D341Med (cell line): ENCODE results near the gene FREM2.
A peak's percentile ranks its signal among the peaks of the same experiment; 100 is the strongest.

Experiments
- DNase-seq: peaks from one replicate; pipeline ENCODE4 v3.0.0; 2012; ENCODE audit warnings: low spot score

The FREM2 gene

GRCh38 chr13:38897521-38897920, 210.6 kb downstream of the FREM2 start:
- no peak for DNase-seq

GRCh38 chr13:38898481-38898880, 211.6 kb downstream of the FREM2 start:
- no peak for DNase-seq

DNA sequence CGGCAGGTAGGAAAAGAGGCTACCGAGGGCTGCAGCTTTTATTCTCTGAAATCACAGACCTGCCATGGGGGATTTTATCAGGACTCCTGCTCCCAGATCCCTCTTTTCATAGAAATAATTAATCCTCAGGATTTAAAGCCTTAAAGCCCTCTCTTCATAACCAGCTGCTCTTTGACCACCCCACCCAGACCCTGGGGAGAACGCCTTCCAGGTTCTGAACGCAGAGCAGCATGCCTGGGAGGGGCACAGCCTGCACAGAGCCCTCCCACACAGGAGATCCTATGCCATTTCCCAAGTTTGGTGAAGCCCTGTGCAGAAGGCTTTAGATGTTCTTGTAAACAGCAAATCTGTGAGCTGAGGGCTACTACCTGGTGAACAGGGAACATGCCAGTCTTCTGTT, 212.7 kb downstream of the FREM2 start:
- peak; percentile 78 for DNase-seq

- DNase-seq, result peak; percentile 76
Measured at GRCh38 chr13:38900188-38900587, 213.3 kb downstream of the FREM2 start.

- DNase-seq, result no peak
Measured at GRCh38 chr13:38902551-38902950, 215.7 kb downstream of the FREM2 start.

DNA sequence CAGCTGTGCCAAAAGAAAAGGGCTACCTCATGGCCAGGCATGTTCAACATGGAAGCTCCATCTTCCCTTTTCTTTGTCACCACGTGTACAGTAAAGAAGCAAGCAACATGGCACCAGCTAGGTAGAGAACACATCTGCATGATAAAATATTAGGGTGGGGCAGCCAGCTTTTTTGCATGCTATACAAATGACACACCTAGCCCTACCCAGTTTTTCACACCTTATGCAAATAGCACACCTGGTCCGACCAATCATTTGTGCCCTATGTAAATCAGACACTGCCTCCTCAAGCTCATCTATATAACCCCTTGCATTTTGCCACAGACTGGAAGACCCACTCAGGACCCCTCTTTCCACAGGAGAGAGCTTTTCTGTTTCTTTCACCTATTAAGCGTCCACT, 218.2 kb downstream of the FREM2 start:
- DNase-seq, result no peak

- DNase-seq, result no peak
Measured at GRCh38 chr13:38905861-38906260, 219.0 kb downstream of the FREM2 start.

DNA sequence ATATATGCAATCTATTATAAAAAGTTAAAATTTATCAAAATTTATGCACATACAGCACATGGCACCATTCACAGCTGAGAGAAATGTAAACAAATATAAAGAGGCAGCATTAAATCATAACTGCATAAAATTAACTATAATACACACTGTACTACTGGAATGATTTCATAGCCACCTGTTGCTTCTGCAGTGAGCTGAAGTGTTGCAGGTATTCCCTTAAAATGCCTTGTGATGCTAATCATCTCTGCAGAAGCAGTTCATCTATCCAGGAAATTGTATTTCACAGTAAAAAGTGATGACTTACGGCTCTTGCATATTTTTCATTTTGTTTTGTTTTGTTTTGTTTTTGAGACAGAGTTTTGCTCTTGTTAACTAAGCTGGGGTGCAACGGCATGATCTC, 221.7 kb downstream of the FREM2 start:
- DNase-seq, result no peak

DNA sequence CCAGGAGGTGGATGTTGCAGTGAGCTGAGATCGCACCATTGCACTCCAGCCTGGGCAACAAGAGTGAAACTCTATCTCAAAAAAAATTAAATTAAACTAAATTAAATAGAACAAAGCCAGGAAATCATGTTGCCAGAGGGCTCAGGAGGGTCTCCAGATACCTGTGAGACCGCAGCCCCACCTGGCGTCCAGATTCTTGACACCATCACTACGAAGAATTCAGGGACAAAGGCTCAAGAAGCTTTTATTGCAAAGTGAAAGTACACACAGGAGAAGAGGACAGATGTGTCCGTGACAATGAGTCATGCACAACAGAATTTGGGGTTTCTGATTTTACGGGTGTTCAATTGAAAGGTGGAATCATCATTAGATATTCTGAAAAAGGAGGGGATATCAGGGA, 227.2 kb downstream of the FREM2 start:
- no peak for DNase-seq

DNA sequence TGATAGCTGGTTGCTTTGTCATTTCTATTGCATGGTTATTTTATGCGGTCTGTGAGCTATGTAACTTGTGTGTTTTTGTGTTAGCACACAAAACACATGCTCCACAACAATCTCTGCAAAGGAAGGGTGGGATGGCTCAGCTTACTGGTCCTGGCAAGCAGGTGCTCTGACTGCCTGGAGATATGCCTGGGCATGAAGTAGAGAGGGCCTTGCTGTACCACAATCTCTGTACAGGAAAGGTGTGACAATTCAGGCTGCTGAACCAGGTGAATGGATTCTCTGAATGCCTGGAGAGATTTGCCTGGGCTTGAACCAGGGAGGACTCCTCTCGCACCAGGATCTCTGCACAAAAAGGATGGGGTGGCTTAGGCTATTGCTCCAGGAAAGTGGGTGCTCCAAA, 234.2 kb downstream of the FREM2 start:
- no peak for DNase-seq

GRCh38 chr13:38922170-38922569, 235.3 kb downstream of the FREM2 start:
- DNase-seq, result no peak

DNA sequence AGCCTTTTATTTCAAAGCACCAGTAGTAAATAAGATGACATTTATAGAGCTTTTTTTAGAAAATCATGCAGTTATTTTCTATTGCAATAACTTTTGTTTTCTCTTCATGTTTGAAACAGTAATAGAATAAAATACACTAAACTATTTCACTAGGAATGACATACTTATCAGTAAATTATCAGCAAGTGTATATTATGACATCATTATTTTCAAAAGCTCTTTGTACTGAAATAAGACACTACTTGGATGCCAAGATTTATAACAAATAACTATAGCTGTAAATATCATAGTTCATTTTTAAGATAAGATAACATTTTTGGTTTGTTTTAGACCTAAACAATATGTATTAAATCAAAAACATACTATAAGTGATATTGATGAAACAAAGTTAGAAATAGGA, 246.9 kb downstream of the FREM2 start:
- no peak for DNase-seq
